HL-60 (cell line): Measurements from ENCODE around the gene STARD9.

Source experiments
- CTCF ChIP-seq: IDR thresholded peaks from one replicate; pipeline ENCODE4 v1.5.1; 2011; ENCODE audit warnings: low read length, control low read depth, inconsistent platforms; ENCODE audit not compliant: insufficient read depth
- POLR2AphosphoS5 ChIP-seq: IDR thresholded peaks from 2 replicates; pipeline ENCODE4 v1.6.1; 2012; ENCODE audit warnings: low read depth

GRCh38 chr15:42712584-42712983, 137.2 kb downstream of the STARD9 start:
- TF ChIP-seq POLR2AphosphoS5: no peak
- no peak for TF ChIP-seq CTCF
